SKM-1 treated with dmso at 0.1 percent for 144 hours (cell line): Measurements from ENCODE around the gene NMUR1.

Experiments
- DNase-seq: peaks from one replicate; lab custom pipeline; 2025; ENCODE audit not compliant: unreplicated experiment; lab: John Stamatoyannopoulos, UW

NMUR1 gene

DNA sequence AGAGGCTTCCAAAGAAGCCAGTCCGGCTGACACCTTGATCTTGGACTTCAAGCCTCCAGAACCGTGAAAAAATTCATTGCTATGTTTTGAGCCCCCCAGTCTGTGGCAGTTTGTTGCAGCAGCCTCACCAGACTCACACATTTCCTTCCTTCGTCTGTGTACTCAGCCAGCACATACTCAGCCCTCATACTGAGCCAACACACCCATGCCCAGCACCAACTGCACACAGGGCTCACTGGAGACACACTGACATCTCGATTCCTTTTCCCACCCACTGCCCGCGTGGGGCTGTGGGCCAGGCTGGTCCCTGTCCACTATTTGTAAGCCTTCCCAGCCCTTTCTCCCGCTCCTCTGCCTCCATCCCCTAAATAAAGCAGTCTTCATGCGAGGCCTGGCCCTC lies 24.1 kb upstream of the NMUR1 start:
- no peak for DNase-seq

DNA sequence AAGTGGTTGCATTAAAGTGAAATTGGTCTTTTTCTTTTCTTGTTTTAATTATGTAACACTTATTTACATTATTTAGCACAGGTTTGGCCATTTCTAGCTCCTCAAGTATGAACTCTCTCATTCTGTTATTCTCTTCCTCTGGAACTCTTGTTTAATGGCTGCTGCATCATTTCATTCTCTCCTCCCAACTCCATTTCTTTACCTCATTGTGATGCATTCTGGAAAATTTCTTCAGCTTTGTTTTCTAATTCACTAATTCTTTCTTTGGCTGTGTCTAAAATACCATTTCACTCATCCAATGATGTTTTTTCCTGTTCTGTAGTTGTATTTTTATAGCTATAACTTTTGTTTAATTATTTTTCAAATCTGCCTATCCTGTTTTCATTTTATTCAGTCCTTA lies 22.5 kb upstream of the NMUR1 start:
- DNase-seq = no peak

- no peak for DNase-seq
Measured at GRCh38 chr2:231549446-231550239, 19.4 kb upstream of the NMUR1 start.

GRCh38 chr2:231548752-231549151 lies 18.5 kb upstream of the NMUR1 start:
- no peak for DNase-seq

DNA sequence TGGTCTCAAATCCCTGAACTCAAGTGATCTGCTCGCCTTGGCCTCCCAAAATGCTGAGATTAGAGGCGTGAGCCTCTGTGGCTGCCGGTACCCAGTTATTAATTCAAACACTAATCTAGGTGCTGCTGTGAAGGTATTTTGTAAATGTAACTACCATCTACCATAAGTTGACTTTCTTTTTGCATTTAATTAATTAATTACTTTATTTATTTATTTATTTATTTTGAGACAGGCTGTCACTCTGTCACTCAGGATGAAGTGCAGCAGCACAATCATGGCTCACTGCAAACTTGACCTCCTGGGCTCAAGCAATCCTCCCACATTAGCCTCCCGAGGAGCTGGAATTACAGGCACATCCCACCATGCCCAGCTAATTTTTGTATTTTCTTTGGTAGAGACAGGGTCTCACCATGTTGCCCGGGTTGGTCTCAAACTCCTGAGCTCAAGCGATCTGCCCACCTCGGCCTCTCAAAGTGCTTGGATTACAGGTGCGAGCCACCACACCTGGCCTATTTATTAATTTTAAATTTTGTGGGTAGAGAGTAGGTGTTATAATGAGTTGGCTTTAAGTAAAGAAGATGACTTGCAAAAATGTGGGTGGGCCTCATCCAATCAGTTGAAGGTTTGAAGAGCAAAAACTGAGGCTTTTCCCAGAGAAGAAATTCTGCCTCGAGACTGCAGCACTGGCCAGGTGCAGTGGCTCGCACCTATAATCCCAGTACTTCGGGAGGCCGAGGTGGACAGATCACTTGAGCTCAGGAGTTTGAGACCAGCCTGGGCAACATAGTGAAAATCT lies 17.3 kb upstream of the NMUR1 start:
- DNase-seq = no peak

DNA sequence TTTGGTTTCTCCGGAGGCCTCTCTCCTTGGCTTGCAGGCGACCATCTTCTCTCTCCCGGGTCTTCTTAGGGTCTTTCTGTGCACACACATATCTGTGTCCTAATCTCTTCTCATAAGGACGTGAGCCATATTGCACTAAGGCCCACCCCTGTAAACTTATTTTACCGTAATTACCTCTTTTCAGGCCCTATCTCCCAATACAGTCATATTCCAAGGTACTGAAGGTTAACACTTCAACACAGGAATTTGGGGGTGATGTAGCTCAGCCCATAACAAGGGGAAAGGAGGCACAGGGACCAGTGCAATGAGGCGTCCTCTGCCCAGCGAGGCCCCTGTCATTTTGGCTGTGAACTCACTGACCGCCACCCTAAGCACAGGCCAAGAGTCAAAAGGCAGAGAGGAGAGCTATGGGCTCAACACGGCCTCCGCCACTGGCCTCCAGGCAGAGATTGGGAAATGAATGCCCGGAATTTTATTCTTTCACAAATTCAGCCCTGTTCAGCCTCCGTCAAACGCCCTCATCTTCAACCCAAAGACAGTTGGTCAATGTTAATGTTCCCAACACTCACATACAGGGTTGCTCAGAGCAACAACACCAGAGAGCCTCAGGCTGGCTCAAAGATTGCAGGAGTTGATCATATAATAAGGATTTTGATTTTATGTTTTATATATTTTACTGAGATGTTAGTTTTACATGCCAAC lies 15.9 kb upstream of the NMUR1 start:
- no peak for DNase-seq

DNA sequence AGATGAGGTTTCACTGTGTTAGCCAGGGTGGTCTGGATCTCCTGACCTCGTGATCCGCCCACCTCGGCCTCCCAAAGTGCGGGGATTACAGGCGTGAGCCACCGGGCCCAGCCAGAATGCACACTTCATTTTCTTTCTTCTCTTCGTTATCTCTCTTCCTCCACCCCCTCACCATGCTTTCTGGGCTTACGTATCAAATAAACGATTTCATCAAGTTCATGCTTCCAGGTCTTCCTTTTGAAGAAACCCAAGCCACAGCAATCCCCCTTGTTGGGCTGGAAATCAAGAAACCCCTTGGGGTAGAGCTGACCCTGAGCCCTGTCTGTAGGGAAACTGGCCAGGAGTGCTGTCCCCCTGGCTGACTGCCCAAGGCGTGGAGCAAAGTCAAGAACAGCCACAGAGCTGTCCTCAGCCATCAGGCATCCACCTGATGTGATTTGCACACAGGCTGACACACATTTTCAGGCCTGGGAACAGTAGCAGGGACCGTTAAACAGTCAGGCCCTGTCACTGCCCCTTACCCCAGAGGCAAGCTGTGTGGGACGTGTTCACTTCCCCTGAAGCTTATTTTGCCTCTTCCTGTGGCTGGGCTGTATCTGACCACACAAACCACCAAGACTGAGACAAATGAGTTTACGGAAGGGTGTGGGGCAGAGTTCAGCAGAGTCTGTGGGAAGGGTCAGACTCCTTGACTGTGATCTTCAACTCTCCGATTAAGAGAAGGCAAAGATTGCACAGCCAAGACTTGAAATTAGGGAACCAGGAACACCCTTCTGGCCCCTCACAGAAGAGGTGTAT lies 15.1 kb upstream of the NMUR1 start:
- DNase-seq = peak; percentile 96

DNA sequence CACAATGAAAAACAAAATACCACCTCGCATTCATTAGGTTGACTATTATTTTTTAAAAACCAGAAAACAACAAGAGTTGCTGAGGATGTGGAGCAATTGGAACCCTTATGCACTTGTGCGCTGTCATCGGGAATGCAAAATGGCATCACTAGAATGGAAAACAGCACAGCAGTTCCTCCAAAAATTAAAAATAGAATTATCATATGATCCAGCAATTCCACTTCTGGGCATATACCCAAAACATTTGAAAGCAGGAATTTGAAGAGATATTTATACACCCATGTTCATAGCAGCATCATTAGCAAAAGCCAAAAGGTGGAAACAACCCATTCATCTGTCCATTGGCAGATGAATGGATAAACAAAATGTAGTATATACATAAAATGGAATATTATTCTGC lies 11.9 kb upstream of the NMUR1 start:
- no peak for DNase-seq

GRCh38 chr2:231541645-231542044 lies 11.4 kb upstream of the NMUR1 start:
- DNase-seq = no peak

- DNase-seq = no peak
Measured at GRCh38 chr2:231539991-231540390, 9.7 kb upstream of the NMUR1 start.

GRCh38 chr2:231535961-231536360 lies 5.7 kb upstream of the NMUR1 start:
- no peak for DNase-seq

DNA sequence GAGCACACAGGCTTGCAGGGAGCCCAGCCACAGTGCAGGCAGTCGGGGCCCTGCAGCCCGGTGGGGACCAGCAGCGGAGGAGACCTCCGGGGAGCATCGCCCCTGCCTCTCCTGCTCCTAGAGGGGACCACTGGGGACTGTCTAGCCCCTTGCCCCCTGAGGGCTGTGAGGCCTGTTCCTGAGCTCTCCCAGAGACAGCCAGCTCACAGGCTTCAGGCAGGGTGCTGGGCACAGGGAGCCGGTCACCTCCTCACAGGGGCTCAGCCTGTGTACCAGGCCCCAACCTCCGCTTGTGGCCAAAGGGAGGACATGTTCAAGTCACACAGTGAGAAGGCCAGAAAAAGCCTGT lies 3.5 kb upstream of the NMUR1 start:
- no peak for DNase-seq

DNA sequence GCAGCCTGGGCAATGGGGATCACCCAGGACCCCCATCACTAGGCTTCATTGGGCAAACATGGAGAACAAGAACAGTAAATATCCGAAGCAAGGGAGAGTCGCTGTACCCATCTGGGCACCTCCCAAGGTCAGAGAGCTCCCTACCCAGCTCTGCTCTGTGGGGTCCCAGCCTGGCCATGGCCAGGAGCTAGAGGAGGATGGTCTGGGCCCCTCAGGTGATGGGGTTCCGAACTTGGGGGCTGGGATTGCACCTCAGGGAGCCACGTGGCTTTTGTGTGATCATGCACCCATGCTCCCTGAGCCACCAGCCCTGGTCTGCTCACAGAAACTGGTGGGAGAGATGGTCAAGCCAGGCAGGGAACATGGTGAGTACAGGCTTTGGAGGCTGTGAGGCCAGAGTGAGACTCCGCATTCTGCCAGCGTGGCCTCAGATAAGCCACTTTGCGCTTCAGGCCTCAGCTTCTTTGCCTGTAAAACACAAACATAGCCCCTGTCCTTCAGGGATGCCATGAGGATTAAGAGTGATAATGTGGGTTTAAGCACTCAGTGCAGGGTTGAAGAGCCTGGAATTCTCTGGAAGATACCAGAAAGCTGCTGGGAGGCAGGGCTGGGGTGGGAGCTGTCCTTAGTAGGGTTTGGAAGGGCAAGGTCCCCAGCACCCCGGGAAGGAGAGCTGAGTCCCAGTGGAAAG lies 3.0 kb upstream of the NMUR1 start:
- no peak for DNase-seq

DNA sequence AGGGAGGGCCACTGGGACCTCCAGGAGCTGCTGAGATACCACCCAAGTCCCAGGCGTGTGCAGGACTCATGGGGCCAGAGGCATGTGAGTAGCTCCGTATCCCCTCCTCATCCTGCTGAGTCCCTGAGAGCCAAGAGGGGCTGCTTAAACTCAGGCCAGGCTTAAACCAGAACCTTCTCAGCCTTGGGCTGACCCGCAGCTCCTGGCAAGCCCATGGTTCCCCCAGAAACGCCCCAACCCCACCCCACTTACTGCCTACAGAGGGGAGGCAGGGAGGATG lies 2.5 kb upstream of the NMUR1 start:
- DNase-seq = no peak

- DNase-seq = no peak
Measured at GRCh38 chr2:231531883-231532755, 1.9 kb upstream of the NMUR1 start.

- no peak for DNase-seq
Measured at GRCh38 chr2:231531466-231531865, 1.2 kb upstream of the NMUR1 start.

- DNase-seq = no peak
Measured at GRCh38 chr2:231528636-231529030, 1.6 kb downstream of the NMUR1 start.

- no peak for DNase-seq
Measured at GRCh38 chr2:231527955-231528635, 2.1 kb downstream of the NMUR1 start.

DNA sequence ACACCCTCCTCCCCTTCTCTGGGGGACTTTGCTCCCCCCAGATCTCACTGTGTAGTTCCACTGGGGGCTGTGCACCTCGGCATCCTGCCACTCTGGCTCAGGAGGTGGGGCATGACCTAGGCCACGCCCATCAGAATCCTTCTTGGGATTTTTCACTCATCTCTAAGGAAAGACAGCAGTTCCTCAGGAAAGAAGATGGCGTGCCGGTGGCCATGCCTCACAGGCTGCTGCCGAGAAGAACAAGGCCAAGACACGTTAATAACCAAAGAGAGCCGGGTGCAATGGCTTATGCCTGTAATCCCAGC lies 3.2 kb downstream of the NMUR1 start:
- no peak for DNase-seq
